NCI-H69 (cell line): ENCODE measurements around the gene FCAMR.

Experiments
- DNase-seq: peaks from one replicate; lab custom pipeline; 2025; lab: John Stamatoyannopoulos, UW

Gene FCAMR

GRCh38 chr1:206970446-206970845 lies at the start of gene FCAMR:
Gene FCAMR, minus strand, starts transcription at chr1:206970460. Its CDS starts 335 bp downstream, at chr1:206970125.
- DNase-seq: no peak

GRCh38 chr1:207019661-207020060 lies 49.4 kb upstream of the FCAMR start:
- no peak for DNase-seq

GRCh38 chr1:207019161-207019560 lies 48.9 kb upstream of the FCAMR start:
- no peak for DNase-seq

GRCh38 chr1:207018707-207019106 lies 48.4 kb upstream of the FCAMR start:
- no peak for DNase-seq

- peak; percentile 74 for DNase-seq
These were observed 47.6 kb upstream of the FCAMR start for GRCh38 chr1:207017615-207018559.

- no peak for DNase-seq
These were observed 45.5 kb upstream of the FCAMR start for GRCh38 chr1:207015791-207016190.

- no peak for DNase-seq
These were observed 44.5 kb upstream of the FCAMR start for GRCh38 chr1:207014728-207015127.

- DNase-seq: no peak
These were observed 43.2 kb upstream of the FCAMR start for GRCh38 chr1:207013321-207014085.

GRCh38 chr1:207010726-207011125 lies 40.5 kb upstream of the FCAMR start:
- no peak for DNase-seq

- DNase-seq: no peak
These were observed 39.7 kb upstream of the FCAMR start for GRCh38 chr1:207009945-207010344.

GRCh38 chr1:207009182-207009850 lies 39.1 kb upstream of the FCAMR start:
- no peak for DNase-seq

GRCh38 chr1:207007352-207008033 lies 37.2 kb upstream of the FCAMR start:
- DNase-seq: no peak

- no peak for DNase-seq
These were observed 36.7 kb upstream of the FCAMR start for GRCh38 chr1:207006914-207007313.

GRCh38 chr1:207006083-207006482 lies 35.8 kb upstream of the FCAMR start:
- no peak for DNase-seq

- DNase-seq: peak; percentile 79
These were observed 34.9 kb upstream of the FCAMR start for GRCh38 chr1:207004931-207005830.

GRCh38 chr1:207003210-207003609 lies 33.0 kb upstream of the FCAMR start:
- no peak for DNase-seq

GRCh38 chr1:207002724-207003146 lies 32.5 kb upstream of the FCAMR start:
- no peak for DNase-seq

- DNase-seq: no peak
These were observed 31.4 kb upstream of the FCAMR start for GRCh38 chr1:207001492-207002245.

- DNase-seq: no peak
These were observed 30.5 kb upstream of the FCAMR start for GRCh38 chr1:207000651-207001291.
